CD4-positive, alpha-beta T cell (primary cell): ENCODE measurements around the gene ERGIC3. TPM values are rescaled to one million over a fixed set of nuclear protein-coding genes. Genes with fewer than 3 reads are reported as not detected.

Source experiments
- ATAC-seq: fragments of 200-7000 bp; cut with Tn5 transposase; one replicate; pipeline ENCODE4 v1.10.0; 2022; ENCODE audit warnings: mild to moderate bottlenecking; ENCODE audit not compliant: poor library complexity
- CTCF ChIA-PET: fragments of 350-600 bp; sonication (Branson Sonifier 250); formaldehyde crosslinking; loops from one replicate; lab custom pipeline; 2021; ENCODE audit warnings: antibody characterized with exemption, inconsistent platforms; lab: Charles Lee
- POLR2A ChIA-PET: fragments of 350-600 bp; sonication (Branson Sonifier 250); formaldehyde crosslinking; loops from one replicate; lab custom pipeline; 2021; ENCODE audit warnings: antibody characterized with exemption, inconsistent platforms; lab: Charles Lee
- DNase-seq, 14 experiments: peaks; one replicate each; pipeline ENCODE4 v3.0.0-alpha.2; 2013 to 2020; ENCODE audit warnings: mixed read lengths in 2 of 14
- H3K27ac ChIP-seq, 2 donors: one replicate each; pipeline versions ENCODE4 v1.5.1 to v1.7.0; 2013; ENCODE audit warnings: low read length in 2 of 2, low read depth in 1 of 2, mild to moderate bottlenecking in 1 of 2
- H3K27me3 ChIP-seq, 2 experiments: 1 replicate in 1 of 2; 2 replicates in 1 of 2; pipeline versions ENCODE4 v1.6.1 to v1.7.0; 2013; ENCODE audit warnings: low read length in 2 of 2, control low read depth in 1 of 2, mild to moderate bottlenecking in 1 of 2, moderate library complexity in 1 of 2; ENCODE audit not compliant: insufficient read depth in 2 of 2, control insufficient read depth in 1 of 2
- H3K36me3 ChIP-seq: one replicate; pipeline ENCODE4 v1.6.1; 2013; ENCODE audit warnings: low read length, control low read depth; ENCODE audit not compliant: insufficient read depth
- H3K4me1 ChIP-seq: one replicate; pipeline ENCODE4 v1.6.1; 2013; ENCODE audit warnings: low read length, control low read depth; ENCODE audit not compliant: insufficient read depth
- H3K4me3 ChIP-seq: one replicate; pipeline ENCODE4 v1.5.1; 2013; ENCODE audit warnings: mild to moderate bottlenecking, low read length, moderate library complexity
- H3K9me3 ChIP-seq, 2 experiments: 1 replicate in 1 of 2; 2 replicates in 1 of 2; pipeline versions ENCODE4 v1.6.1 to v1.7.0; 2013; ENCODE audit warnings: low read length in 2 of 2, mild to moderate bottlenecking in 2 of 2, control low read depth in 1 of 2, moderate library complexity in 1 of 2; ENCODE audit not compliant: control insufficient read depth in 1 of 2, insufficient read depth in 1 of 2
- H3K27ac Mint-ChIP-seq: one replicate; pipeline ENCODE4 v1.8.0; 2020; ENCODE audit warnings: mixed read lengths
- H3K27me3 Mint-ChIP-seq: one replicate; pipeline ENCODE4 v1.8.0; 2021; ENCODE audit warnings: mixed read lengths
- H3K36me3 Mint-ChIP-seq: one replicate; pipeline ENCODE4 v1.8.0; 2021; ENCODE audit warnings: low read depth, mixed read lengths
- H3K4me1 Mint-ChIP-seq: one replicate; pipeline ENCODE4 v1.8.0; 2021; ENCODE audit warnings: low read depth, mixed read lengths
- H3K4me3 Mint-ChIP-seq: one replicate; pipeline ENCODE4 v1.8.0; 2020; ENCODE audit warnings: mild to moderate bottlenecking, mixed read lengths
- H3K9me3 Mint-ChIP-seq: one replicate; pipeline ENCODE4 v1.8.0; 2020; ENCODE audit warnings: mixed read lengths
- intact Hi-C, 2 experiments: fragments of 100-400 bp; cut with DNase I in 1 of 2; cut with micrococcal nuclease in 1 of 2; formaldehyde crosslinking; loops; one replicate each; pipeline versions ENCODE4 v1.15.1 to v1.9.0; 2023 to 2025; cut with DNase I, micrococcal nuclease
- total RNA-seq, 174 experiments: library from RNA in 2 of 174; stranded (reverse) in 2 of 174; gene quantifications; one replicate each; pipeline ENCODE4 v1.2.3 and lab custom pipeline; 2021 to 2026
- TF ChIP-seq, protein P1 (sequence below): fragments of 200-600 bp; IDR thresholded peaks from one replicate; pipeline ENCODE4 v1.8.0; 2022; ENCODE audit warnings: antibody characterized with exemption, mild to moderate bottlenecking

The ERGIC3 gene
- total RNA-seq, 2 experiments from 2014 or later, result 144 to 146 TPM

DNA sequence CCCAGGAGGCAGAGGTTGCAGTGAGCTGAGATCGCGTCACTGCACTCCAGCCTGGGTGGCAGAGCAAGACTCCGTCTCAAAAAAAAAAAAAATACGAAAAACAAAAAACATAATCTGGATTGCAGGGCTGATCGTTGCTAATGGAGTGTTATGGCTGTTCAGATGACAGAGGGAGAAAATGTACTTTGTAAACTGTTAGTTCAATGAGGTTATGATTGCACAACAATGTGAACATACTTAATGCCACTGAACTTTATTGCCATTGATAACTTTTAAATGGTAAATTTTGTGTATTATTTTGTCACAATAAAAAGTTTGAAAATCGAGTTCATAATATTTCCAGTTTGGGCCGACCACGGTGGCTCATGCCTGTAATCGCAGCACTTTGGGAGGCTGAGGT lies 22.9 kb upstream of the ERGIC3 start:
- no peaks in the 10 kb centered on the region for H3K4me1 ChIP-seq
- Mint-ChIP-seq H3K4me1 (no peaks in the 10 kb centered on the region), H3K36me3 (peaks cover 22% of the 10 kb centered on the region), H3K9me3 (no peaks in the 10 kb centered on the region), H3K4me3 (no peak overlapping the region), H3K27me3 (no peaks in the 10 kb centered on the region), H3K27ac (no peak overlapping the region)
- ChIA-PET CTCF (no interaction called here), POLR2A (no interaction called here)
- H3K36me3 ChIP-seq, result peaks cover 21% of the 10 kb centered on the region
- no peaks in the 10 kb centered on the region for H3K9me3 ChIP-seq
- no peaks in the 10 kb centered on the region for H3K27me3 ChIP-seq
- intact Hi-C loops, result no loop called here
- ATAC-seq, result no peak
- no peak for DNase-seq
- TF ChIP-seq, protein P1, sequence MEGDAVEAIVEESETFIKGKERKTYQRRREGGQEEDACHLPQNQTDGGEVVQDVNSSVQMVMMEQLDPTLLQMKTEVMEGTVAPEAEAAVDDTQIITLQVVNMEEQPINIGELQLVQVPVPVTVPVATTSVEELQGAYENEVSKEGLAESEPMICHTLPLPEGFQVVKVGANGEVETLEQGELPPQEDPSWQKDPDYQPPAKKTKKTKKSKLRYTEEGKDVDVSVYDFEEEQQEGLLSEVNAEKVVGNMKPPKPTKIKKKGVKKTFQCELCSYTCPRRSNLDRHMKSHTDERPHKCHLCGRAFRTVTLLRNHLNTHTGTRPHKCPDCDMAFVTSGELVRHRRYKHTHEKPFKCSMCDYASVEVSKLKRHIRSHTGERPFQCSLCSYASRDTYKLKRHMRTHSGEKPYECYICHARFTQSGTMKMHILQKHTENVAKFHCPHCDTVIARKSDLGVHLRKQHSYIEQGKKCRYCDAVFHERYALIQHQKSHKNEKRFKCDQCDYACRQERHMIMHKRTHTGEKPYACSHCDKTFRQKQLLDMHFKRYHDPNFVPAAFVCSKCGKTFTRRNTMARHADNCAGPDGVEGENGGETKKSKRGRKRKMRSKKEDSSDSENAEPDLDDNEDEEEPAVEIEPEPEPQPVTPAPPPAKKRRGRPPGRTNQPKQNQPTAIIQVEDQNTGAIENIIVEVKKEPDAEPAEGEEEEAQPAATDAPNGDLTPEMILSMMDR, result no peak
- H3K4me3 ChIP-seq, result no peak overlapping the region
- no peak overlapping the region for H3K27ac ChIP-seq

GRCh38 chr20:35523298-35523888 lies 18.5 kb upstream of the ERGIC3 start:
- intact Hi-C loops, result loop anchor here in 1 of 2 experiments (5.0 kb wide), 1 partner anchor 51 kb away; no protein-coding TSS in a partner anchor
- Histone ChIP-seq H3K27me3 (no peaks in the 10 kb centered on the region), H3K27ac (no peak overlapping the region), H3K4me3 (no peak overlapping the region), H3K9me3 (no peaks in the 10 kb centered on the region), H3K4me1 (no peaks in the 10 kb centered on the region), H3K36me3 (no peaks in the 10 kb centered on the region)
- Mint-ChIP-seq H3K36me3 (no peaks in the 10 kb centered on the region), H3K9me3 (no peaks in the 10 kb centered on the region), H3K4me1 (no peaks in the 10 kb centered on the region), H3K27me3 (no peaks in the 10 kb centered on the region), H3K4me3 (no peak overlapping the region), H3K27ac (no peak overlapping the region)
- DNase-seq, result peak in 8 of 14 experiments; percentile 8 to 41 (median 17)
- ChIA-PET CTCF (no interaction called here), POLR2A (no interaction called here)
- ATAC-seq, result no peak
- TF ChIP-seq, protein P1, result peak; percentile 35

DNA sequence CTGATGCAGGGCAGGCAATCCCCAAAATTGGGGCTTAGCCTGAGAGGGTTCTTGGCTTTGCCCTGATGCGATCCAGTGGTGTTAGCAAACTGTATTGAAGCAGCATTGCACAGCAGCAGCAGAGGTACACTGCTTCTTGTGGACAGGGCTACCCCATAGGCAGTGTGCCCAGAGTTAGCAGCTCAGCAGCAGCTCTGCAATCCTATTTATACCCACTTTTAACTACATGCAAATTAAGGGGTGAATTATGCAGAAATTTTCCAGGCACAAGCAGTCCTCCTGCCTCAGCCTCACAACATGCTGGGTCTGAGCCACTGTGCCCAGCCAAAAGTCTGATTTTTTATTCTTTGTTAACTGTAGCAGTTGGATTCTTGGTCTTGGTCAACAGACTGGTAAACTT lies 16.2 kb upstream of the ERGIC3 start:
- H3K27me3 Mint-ChIP-seq, result no peaks in the 10 kb centered on the region
- H3K4me3 Mint-ChIP-seq, result no peak overlapping the region
- no peak overlapping the region for H3K27ac Mint-ChIP-seq
- POLR2A ChIA-PET, result no interaction called here
- H3K9me3 Mint-ChIP-seq, result no peaks in the 10 kb centered on the region
- TF ChIP-seq, protein P1, result no peak
- Histone ChIP-seq H3K4me3 (no peak overlapping the region), H3K36me3 (no peaks in the 10 kb centered on the region), H3K4me1 (no peaks in the 10 kb centered on the region), H3K27ac (no peak overlapping the region), H3K9me3 (no peaks in the 10 kb centered on the region), H3K27me3 (no peaks in the 10 kb centered on the region)
- H3K36me3 Mint-ChIP-seq, result no peaks in the 10 kb centered on the region
- no peaks in the 10 kb centered on the region for H3K4me1 Mint-ChIP-seq
- DNase-seq (no peak), ATAC-seq (no peak)
- intact Hi-C loops, result no loop called here
- CTCF ChIA-PET, result no interaction called here
